ENCODE data around the gene NAPSA.
"Not testable (repeated sequence)": the region's sequence is repeated elsewhere in the genome, so short reads cannot be mapped to it uniquely, and the experiment has no call there.

DNA sequence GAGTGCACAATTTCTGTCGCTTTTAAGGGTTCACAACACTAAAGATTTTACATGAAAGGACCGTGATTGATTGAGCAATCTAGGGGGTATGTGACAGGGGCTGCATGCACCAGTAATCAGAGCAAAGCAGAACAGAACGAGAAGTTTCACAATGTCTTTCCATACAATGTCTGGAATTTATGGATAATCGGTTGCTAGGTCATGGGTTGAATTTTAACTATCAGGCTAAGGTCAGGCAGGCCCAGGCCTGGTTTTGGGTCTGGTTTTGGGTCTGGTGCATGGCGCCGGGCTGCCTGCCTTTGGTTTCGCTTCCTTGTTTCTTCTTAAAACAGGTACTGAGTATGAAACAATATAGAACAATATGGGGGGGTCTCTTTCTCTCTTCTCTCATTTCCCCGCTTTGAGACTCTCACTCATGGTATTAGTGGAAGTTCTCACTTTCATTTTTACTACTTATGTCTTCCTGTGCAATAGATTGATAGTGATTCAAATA lies 18.3 kb downstream of the NAPSA start:
- TF ChIP-seq CTCF (IDR thresholded peaks at IDR 0.05; ENCODE audit: low read depth, low read length); EZH2phosphoT487 (IDR thresholded peaks at IDR 0.05; ENCODE audit: low read depth): not testable (repeated sequence)
